IPS-20b (cell line): Measurements from ENCODE around the gene LMO2.

ENCODE experiments used
- H3K27ac ChIP-seq: one replicate; pipeline ENCODE4 v1.5.1; 2013; ENCODE audit warnings: low read length
- H3K27me3 ChIP-seq: 2 replicates; pipeline ENCODE4 v1.6.1; 2013; ENCODE audit warnings: mild to moderate bottlenecking, low read length, inconsistent platforms; ENCODE audit not compliant: insufficient read depth
- H3K36me3 ChIP-seq: 2 replicates; pipeline ENCODE4 v1.6.1; 2013; ENCODE audit warnings: low read depth, mild to moderate bottlenecking, inconsistent platforms, low read length, moderate library complexity; ENCODE audit not compliant: insufficient read depth
- H3K4me1 ChIP-seq: 2 replicates; pipeline ENCODE4 v1.6.1; 2013; ENCODE audit warnings: mild to moderate bottlenecking, control low read depth, inconsistent platforms, low read length, moderate library complexity; ENCODE audit not compliant: insufficient read depth
- H3K4me3 ChIP-seq: 2 replicates; pipeline ENCODE4 v1.5.1; 2013; ENCODE audit warnings: mild to moderate bottlenecking, low read length, inconsistent platforms
- H3K9ac ChIP-seq: 2 replicates; pipeline ENCODE4 v1.6.1; 2013; ENCODE audit warnings: low read depth, mild to moderate bottlenecking, inconsistent platforms, low read length, moderate library complexity
- H3K9me3 ChIP-seq: 2 replicates; pipeline ENCODE4 v1.6.1; 2013; ENCODE audit warnings: mild to moderate bottlenecking, low read depth, low read length, inconsistent platforms; ENCODE audit not compliant: insufficient read depth

The LMO2 gene

DNA sequence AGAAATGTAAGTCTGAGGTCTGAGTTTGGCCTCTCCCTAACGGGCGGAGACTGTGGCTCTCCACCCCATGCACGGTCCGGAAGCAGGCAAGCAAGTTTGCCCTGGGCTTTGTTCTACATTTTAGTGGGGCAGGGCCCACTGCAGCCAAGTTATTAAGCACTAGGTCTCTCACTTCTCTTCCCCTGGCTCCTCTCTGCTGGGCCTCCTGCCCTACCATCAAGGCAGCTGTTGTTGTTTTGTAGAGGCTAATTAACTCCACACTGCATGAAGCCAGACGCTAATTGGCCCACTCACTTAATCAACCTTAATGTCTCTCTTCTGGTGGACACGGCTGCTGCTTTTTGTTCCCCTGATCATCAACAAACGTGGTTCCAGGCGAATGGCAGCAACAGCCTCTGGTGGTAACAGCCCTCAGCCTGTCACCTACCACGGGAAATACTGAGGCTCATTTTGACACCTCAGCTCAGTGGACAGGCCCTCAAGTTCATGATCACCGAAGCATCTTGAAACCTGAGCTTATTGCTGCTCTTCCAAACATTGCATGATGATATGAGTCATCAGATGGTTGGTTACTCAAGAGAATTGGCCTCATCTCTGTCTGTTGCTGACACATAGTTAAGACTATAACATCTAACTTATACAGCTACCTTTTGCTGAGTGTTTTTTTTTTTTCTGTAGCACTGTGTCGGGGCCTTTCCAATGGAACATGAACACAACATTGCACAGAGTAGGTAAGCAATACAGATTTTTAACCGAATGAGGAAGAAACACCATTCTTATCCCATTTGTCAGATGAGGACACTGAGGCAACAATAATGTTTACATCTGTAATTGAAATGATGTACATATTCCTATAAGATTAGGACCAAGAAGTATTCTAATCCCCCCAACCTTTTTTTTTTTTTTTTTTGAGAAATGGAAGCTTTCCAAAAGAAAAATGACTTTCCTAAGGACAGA is 20.8 kb upstream of the LMO2 start:
- Histone ChIP-seq H3K4me1 (no peaks in the 10 kb centered on the region), H3K27ac (no peak overlapping the region), H3K4me3 (no peak overlapping the region), H3K9ac (no peak overlapping the region), H3K27me3 (no peaks in the 10 kb centered on the region), H3K9me3 (peaks cover 5% of the 10 kb centered on the region; the same call in 1 of the 2 replicates), H3K36me3 (no peaks in the 10 kb centered on the region)

DNA sequence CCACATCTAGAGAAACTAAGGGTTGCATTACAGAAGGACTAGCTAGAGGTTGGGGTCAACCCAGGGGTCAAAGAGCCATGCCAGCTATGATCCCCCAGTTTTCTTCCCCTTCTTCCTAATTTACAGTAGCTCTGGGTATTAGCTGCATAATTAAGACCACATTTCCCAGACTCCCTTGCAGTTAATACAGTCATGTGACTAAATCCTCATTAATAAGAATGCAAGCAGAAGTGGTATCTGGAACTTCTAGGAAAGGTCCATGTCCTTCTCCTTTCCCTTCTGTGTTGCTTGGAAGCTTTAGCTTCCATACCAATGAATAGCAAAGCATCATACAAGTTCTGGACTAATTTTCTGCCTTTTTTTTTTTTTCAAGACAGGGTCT is 19.1 kb upstream of the LMO2 start:
- no peak overlapping the region for H3K27ac ChIP-seq
- H3K4me1 ChIP-seq, result no peaks in the 10 kb centered on the region

DNA sequence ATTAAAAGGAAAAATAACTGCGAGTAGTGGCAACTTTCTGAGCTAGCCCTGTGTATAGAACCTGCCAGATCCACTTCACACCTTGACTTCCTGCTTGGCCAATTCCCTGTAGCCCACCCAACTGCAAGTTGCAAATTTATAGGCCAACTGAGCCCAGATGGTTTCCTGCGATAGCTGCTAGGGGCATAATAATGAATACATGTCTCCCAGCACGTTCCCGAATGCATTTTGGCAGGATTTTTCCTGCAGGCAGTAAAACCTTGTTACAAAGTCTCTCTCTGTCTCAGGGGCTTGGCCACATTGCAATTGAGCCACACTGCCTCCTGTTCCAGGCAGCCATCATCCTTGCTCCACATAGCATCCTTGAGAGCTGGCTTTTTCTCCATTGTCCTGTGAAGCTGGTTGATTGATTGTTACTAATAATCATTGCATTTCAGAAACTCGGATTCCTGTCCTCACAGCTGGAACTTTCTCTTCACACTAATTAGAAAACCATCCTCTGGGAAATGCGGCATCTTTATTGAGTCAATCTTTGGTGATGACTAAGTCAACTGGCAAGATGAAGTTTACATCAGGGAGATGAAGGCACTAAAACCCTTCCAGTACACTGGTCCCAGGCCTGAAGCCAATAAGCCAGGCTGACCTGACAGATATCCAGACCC is 18.6 kb upstream of the LMO2 start:
- no peak overlapping the region for H3K9ac ChIP-seq
- H3K4me3 ChIP-seq, result no peak overlapping the region
- H3K27me3 ChIP-seq, result no peaks in the 10 kb centered on the region
- H3K9me3 ChIP-seq, result peaks cover 5% of the 10 kb centered on the region; the same call in 1 of the 2 replicates
- H3K4me1 ChIP-seq, result no peaks in the 10 kb centered on the region
- no peak overlapping the region for H3K27ac ChIP-seq
- H3K36me3 ChIP-seq, result no peaks in the 10 kb centered on the region

More for the DNA sequence above, 19.1 kb upstream of the LMO2 start:
- no peaks in the 10 kb centered on the region for H3K27me3 ChIP-seq
- peaks cover 5% of the 10 kb centered on the region; the same call in 1 of the 2 replicates for H3K9me3 ChIP-seq
- H3K9ac ChIP-seq, result no peak overlapping the region
- H3K36me3 ChIP-seq, result no peaks in the 10 kb centered on the region
- H3K4me3 ChIP-seq, result no peak overlapping the region

DNA sequence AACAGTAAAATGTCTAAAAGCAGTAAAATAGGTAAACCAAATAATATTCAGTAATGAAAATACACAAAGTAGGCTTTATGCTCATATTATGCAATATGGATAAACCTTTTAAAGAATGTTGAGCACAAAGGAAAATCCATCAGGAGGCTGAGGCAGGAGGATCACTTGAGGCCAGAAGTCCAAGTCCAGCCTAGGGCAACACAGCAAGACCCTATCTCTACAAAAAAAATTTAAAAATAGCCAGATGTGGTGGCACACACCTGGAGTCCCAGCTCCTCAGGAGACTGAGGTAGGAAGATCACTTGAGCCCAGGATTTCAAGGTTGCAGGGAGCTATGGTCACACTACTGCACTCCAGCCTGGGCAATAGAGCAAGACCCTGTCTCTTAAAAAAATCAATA is 17.7 kb upstream of the LMO2 start:
- no peaks in the 10 kb centered on the region for H3K27me3 ChIP-seq
- H3K4me3 ChIP-seq, result no peak overlapping the region
- H3K9ac ChIP-seq, result no peak overlapping the region
- H3K36me3 ChIP-seq, result no peaks in the 10 kb centered on the region
- peaks cover 5% of the 10 kb centered on the region; the same call in 1 of the 2 replicates for H3K9me3 ChIP-seq
- H3K4me1 ChIP-seq, result no peaks in the 10 kb centered on the region
- no peak overlapping the region for H3K27ac ChIP-seq

DNA sequence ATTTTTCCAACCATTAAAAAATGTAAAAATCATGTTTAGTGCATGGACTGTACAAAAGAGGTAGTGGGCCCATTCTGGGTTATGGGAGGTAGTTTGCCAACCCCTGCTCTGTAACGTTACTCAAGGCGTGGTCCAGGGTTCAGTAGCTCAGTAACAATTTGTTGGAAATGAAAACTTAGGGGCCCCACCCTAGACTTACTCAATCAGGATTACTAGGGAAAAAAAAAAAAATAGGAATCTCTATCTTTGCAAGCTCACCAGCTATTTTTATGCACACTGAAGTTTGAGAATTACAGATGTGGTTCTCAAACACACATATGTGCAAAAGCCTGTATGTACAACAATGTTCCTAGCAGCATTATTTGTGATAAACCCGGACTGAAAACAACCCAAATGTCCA is 17.3 kb upstream of the LMO2 start:
- H3K9ac ChIP-seq, result no peak overlapping the region
- no peaks in the 10 kb centered on the region for H3K36me3 ChIP-seq
- H3K4me1 ChIP-seq, result no peaks in the 10 kb centered on the region
- H3K27me3 ChIP-seq, result no peaks in the 10 kb centered on the region
- H3K9me3 ChIP-seq, result peaks cover 3% of the 10 kb centered on the region; the same call in 1 of the 2 replicates
- H3K4me3 ChIP-seq, result no peak overlapping the region
- no peak overlapping the region for H3K27ac ChIP-seq

DNA sequence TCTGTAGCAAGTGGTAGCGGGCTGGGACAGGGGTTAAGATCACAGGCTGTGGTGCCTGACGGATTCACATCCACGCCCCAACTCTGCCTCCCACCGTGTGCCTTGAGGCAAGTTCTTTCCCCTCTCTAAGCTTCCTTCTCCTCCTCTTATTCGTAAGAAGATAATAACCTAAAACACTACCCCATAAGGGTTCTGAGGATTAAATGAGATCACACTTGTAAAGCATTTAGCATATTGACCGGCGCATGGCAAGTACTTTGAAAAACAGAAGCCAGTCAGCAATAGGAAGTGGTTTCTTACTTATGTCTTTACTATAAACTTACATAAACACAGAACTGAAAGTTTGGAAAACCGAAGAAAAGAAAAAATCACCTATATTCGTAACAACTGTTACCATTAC is 15.5 kb upstream of the LMO2 start:
- H3K27me3 ChIP-seq, result no peaks in the 10 kb centered on the region
- no peak overlapping the region for H3K27ac ChIP-seq
- H3K36me3 ChIP-seq, result no peaks in the 10 kb centered on the region
- H3K9me3 ChIP-seq, result no peaks in the 10 kb centered on the region
- H3K9ac ChIP-seq, result no peak overlapping the region
- no peaks in the 10 kb centered on the region for H3K4me1 ChIP-seq
- H3K4me3 ChIP-seq, result no peak overlapping the region

DNA sequence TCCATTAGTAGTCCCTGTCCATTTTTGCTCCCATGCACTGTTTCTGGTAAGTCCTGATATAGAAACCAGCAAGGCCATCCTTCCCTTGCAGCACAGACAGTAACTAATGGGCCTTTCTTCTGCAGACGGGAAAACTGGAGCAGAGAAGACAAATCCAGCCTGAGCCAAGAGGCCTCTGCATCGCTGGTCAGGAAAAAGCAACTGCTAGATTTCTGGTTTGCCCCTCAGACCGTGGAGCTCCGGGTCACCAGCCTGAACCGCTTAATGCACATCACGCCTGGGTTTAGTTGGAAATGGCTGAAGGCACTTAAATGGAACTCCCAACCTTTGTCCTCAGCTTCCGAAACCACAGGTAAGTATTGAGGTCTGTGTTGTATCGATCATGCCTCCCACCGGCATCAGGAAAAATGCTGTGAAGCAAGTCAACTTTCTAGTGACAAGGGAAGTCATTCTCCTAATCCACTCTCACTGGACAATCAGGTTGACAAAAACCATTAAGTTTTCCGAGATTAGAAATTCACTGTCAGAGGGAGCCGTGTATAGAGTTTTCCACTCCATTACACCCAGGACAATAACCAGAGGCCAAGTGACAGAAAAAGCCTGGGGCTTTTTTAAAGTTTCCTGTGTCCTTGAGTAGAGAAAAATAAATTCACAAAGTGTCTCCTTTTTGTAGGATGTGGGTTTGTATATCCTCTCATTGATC is 14.8 kb upstream of the LMO2 start:
- Histone ChIP-seq H3K27me3 (no peaks in the 10 kb centered on the region), H3K4me1 (no peaks in the 10 kb centered on the region), H3K4me3 (no peak overlapping the region), H3K36me3 (no peaks in the 10 kb centered on the region), H3K27ac (no peak overlapping the region), H3K9me3 (no peaks in the 10 kb centered on the region), H3K9ac (no peak overlapping the region)

DNA sequence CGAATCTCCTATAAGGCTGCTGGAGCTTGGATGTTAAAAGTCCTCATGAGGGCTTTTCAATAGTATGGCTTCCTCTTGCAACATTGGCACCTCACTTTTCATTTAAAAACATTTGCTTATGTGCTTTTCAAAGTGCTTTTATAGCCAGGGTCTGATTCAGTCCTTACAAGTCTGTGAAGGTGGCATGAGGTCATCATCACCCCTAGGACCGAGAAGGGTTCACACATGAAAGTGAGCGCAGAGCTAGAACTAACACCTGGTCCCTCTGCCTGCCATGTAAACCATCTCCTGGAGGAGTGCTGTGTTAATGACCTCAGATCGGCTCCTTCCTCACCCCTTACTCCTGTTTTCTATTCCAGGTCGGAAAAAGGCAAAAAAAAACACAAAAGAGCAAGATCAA is 12.2 kb upstream of the LMO2 start:
- Histone ChIP-seq H3K4me1 (no peaks in the 10 kb centered on the region), H3K9me3 (no peaks in the 10 kb centered on the region), H3K27ac (no peak overlapping the region), H3K27me3 (no peaks in the 10 kb centered on the region), H3K4me3 (no peak overlapping the region), H3K9ac (no peak overlapping the region), H3K36me3 (no peaks in the 10 kb centered on the region)

DNA sequence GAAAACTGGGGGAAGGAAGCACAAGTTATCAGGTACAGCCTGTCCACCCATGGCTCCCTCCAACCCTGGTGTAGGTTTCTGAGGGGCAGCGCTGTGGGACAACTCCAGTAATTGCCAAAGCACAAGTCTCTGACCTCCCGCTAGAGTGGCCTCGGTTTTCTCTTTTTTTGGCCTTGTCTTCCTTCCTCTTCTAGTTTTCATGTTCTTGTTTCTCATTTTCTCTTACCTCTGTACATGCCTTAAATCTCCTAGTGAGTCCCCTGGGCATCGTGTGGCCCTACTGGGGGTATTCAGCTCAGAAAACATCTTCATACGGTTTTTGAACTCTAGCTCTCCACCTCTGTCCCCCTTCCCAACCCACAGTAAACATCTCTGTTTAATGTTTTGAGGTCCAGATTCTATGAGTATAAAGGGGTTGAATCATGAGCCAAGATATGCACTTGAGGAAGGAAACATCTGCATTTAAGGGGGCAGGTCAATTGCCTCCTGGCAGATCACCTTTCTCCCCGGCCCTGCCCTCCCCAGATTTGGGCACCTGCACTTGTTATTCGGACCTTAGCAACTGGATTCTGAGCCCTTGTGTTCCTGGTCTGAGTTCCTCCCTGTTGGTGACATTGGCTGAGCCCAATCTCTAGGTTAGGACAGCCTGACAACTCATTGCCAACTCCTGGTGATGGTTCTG is 8.4 kb upstream of the LMO2 start:
- no peak overlapping the region for H3K9ac ChIP-seq
- H3K27me3 ChIP-seq, result no peaks in the 10 kb centered on the region
- H3K27ac ChIP-seq, result no peak overlapping the region
- no peaks in the 10 kb centered on the region for H3K36me3 ChIP-seq
- no peak overlapping the region for H3K4me3 ChIP-seq
- H3K9me3 ChIP-seq, result no peaks in the 10 kb centered on the region
- H3K4me1 ChIP-seq, result no peaks in the 10 kb centered on the region

DNA sequence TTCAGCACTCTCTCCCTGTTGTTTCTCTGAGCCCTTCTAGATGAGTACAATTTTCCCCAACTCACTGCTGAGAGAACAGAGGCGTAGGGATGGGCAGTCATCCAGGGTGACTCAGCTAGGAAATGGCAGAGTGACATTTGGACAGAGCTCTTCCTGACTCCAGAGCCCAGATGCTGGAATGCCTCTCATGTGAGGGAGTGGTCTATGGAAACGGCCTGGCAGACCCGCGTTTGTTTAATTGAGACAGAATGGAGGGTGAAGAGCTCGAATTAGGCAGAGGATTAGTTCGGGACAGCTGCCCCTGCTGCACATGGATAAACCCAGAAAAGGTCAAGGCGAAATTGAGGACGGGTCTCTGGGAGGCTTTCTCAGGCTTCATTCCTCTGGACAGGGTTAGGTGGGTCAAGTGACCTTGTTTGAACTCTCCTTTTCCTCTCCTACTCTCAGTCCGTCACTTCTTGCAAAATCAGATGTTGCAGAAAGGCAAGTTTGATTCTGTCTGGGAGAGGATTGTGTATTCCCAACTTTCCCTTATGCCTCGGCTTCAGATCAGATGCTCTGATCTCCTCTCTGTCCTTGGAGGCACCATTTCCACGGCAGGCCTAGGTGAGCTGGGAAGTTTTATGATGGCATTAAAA is 7.6 kb upstream of the LMO2 start:
- H3K36me3 ChIP-seq, result no peaks in the 10 kb centered on the region
- no peak overlapping the region for H3K9ac ChIP-seq
- H3K4me1 ChIP-seq, result no peaks in the 10 kb centered on the region
- no peak overlapping the region for H3K4me3 ChIP-seq
- no peaks in the 10 kb centered on the region for H3K27me3 ChIP-seq
- H3K9me3 ChIP-seq, result no peaks in the 10 kb centered on the region
- H3K27ac ChIP-seq, result no peak overlapping the region

DNA sequence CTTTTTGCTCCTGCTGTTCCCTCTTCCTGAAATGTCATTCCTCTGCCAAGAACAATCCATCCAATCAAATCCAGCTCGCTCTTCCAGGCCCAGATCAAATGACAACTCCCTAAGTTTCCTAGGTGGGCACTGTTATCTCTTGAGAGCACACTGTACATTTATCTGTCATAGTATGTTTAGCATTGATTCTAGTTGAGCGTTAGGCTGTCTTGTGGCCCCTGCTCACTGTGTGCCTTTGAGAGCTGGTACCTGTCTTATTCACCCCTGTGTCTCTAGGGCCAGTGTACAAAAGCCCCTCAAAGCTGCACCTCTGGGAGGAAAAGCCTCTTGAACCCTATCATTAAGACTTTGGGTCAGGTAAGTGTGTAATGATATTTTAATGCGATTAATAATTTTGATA is 7.1 kb upstream of the LMO2 start:
- Histone ChIP-seq H3K9ac (no peak overlapping the region), H3K4me1 (no peaks in the 10 kb centered on the region)

More for the DNA sequence above, 7.1 kb upstream of the LMO2 start:
- no peaks in the 10 kb centered on the region for H3K36me3 ChIP-seq
- H3K27ac ChIP-seq, result no peak overlapping the region
- no peaks in the 10 kb centered on the region for H3K9me3 ChIP-seq
- H3K27me3 ChIP-seq, result no peaks in the 10 kb centered on the region
- no peak overlapping the region for H3K4me3 ChIP-seq
